K562 (cell line): ENCODE measurements around the gene SYCP2. TPM values are rescaled to one million over a fixed set of nuclear protein-coding genes. Genes with fewer than 3 reads are reported as not detected.

ENCODE experiments used
- BRD4 ChIP-seq: fragments of 200-600 bp; sonication (generic); IDR thresholded peaks from 2 replicates; pipeline ENCODE4 v1.6.1; 2017; ENCODE audit warnings: inconsistent platforms
- CLOCK ChIP-seq: fragments of 250-450 bp; sonication (Bioruptor Pico); IDR thresholded peaks from 2 replicates; pipeline ENCODE4 v1.4.0; 2020; ENCODE audit warnings: mild to moderate bottlenecking, moderate library complexity, borderline replicate concordance
- CREB5 ChIP-seq: fragments of 250-450 bp; sonication (Bioruptor Pico); IDR thresholded peaks from 2 replicates; pipeline ENCODE4 v1.5.0; 2020; ENCODE audit warnings: mild to moderate bottlenecking
- NUFIP1 ChIP-seq: fragments of 450-650 bp; IDR thresholded peaks from 2 replicates; pipeline ENCODE4 v1.6.1; 2018; ENCODE audit not compliant: partially characterized antibody
- RB1 ChIP-seq: fragments of 450-650 bp; IDR thresholded peaks from 2 replicates; pipeline ENCODE4 v1.6.1; 2017; ENCODE audit warnings: low read depth, mild to moderate bottlenecking
- RBFOX2 ChIP-seq: fragments of 200-400 bp; formaldehyde crosslinking; IDR thresholded peaks from 2 replicates; pipeline ENCODE4 v1.6.1; 2017; ENCODE audit warnings: low read depth, mild to moderate bottlenecking, low read length, moderate library complexity
- SMAD1 ChIP-seq: fragments of 150-350 bp; IDR thresholded peaks from 2 replicates; pipeline ENCODE4 v1.6.1; 2014; ENCODE audit warnings: low read length, low read depth; ENCODE audit not compliant: partially characterized antibody
- SMARCA4 ChIP-seq: fragments of 450-650 bp; IDR thresholded peaks from 2 replicates; pipeline ENCODE4 v1.6.1; 2016
- TFAM ChIP-seq: fragments of 250-450 bp; sonication (Bioruptor Pico); conservative IDR thresholded peaks from 2 replicates; pipeline ENCODE4 v1.5.0; 2021; ENCODE audit warnings: mild to moderate bottlenecking, moderate library complexity
- polyA plus RNA-seq, 8 experiments: library from polyadenylated mRNA; depleted of rRNA in 4 of 8; stranded (reverse) in 5 of 8; unstranded in 3 of 8; fragments of >200 nt; fragmentation: Nextera tagmentation in 2 of 8; fragmentation: Illumina TruSeq in 1 of 8; extraction: Ambion mirVana in 2 of 8; extraction: Trizol in 1 of 8; gene quantifications; 2 replicates each; pipeline versions ENCODE4 v1.2.1 to v1.2.3, GENCODE V29; 2011 to 2014; ENCODE audit warnings: inconsistent platforms in 1 of 8, missing spikeins in 1 of 8
- total RNA-seq, 7 experiments: library from RNA; depleted of rRNA in 6 of 7; stranded (reverse); fragments of >200 nt in 6 of 7; fragmentation: Illumina TruSeq in 2 of 7; extraction: Trizol in 2 of 7; gene quantifications; 2 replicates each; pipeline versions ENCODE4 v1.2.1 to v1.2.3, GENCODE V29; 2011 to 2021; ENCODE audit warnings: low replicate concordance in 1 of 7

The SYCP2 gene
- total and polyA plus RNA-seq, 9 of the 15 experiments (the other 6 are each of a cell fraction or from before 2014, with no cell fraction given), result 0.24 to 1.6 (median 0.67) TPM

- TF ChIP-seq RB1, result no peak
- no peak for TF ChIP-seq TFAM (CRISPR knock-in tag)
- no peak for TF ChIP-seq NUFIP1
- TF ChIP-seq CREB5, result no peak
- TF ChIP-seq CLOCK (CRISPR knock-in tag), result no peak
- no peak for TF ChIP-seq SMAD1
- TF ChIP-seq RBFOX2, result no peak
- no peak for TF ChIP-seq SMARCA4
- no peak for TF ChIP-seq BRD4
- TF ChIP-seq, all 486 proteins: peak for 0
Measured at GRCh38 chr20:59835448-59836395, 97.7 kb downstream of the SYCP2 start (continued).
